Activated naive CD4-positive, alpha-beta T cell treated with anti-CD3 and anti-CD28 coated beads, Interleukin-2, amount 10 ng/mL, durations not matched to agents 7 days and 5 days (primary cell): ENCODE results near the gene KANSL1.
"Not testable (repeated sequence)": the region's sequence is repeated elsewhere in the genome, so short reads cannot be mapped to it uniquely, and the experiment has no call there.

Experiments
- CTCF ChIA-PET: fragments of 350-600 bp; sonication (Branson Sonifier 250); formaldehyde crosslinking; loops from one replicate; lab custom pipeline; 2021; ENCODE audit warnings: antibody characterized with exemption; lab: Charles Lee
- DNase-seq: peaks from one replicate; pipeline ENCODE4 v3.0.0-alpha.2; 2020
- H3K27ac Mint-ChIP-seq: one replicate; pipeline ENCODE4 v1.8.0; 2021; ENCODE audit warnings: mild to moderate bottlenecking, moderate library complexity, mixed read lengths
- H3K27me3 Mint-ChIP-seq: one replicate; pipeline ENCODE4 v1.8.0; 2021; ENCODE audit warnings: mild to moderate bottlenecking, mixed read lengths
- H3K36me3 Mint-ChIP-seq: one replicate; pipeline ENCODE4 v1.8.0; 2021; ENCODE audit warnings: mixed read lengths
- H3K4me1 Mint-ChIP-seq: one replicate; pipeline ENCODE4 v1.8.0; 2021; ENCODE audit warnings: mixed read lengths
- H3K4me3 Mint-ChIP-seq: one replicate; pipeline ENCODE4 v1.8.0; 2021; ENCODE audit warnings: mild to moderate bottlenecking, moderate library complexity, mixed read lengths
- H3K9me3 Mint-ChIP-seq: one replicate; pipeline ENCODE4 v1.8.0; 2021; ENCODE audit warnings: mixed read lengths

Gene KANSL1

DNA sequence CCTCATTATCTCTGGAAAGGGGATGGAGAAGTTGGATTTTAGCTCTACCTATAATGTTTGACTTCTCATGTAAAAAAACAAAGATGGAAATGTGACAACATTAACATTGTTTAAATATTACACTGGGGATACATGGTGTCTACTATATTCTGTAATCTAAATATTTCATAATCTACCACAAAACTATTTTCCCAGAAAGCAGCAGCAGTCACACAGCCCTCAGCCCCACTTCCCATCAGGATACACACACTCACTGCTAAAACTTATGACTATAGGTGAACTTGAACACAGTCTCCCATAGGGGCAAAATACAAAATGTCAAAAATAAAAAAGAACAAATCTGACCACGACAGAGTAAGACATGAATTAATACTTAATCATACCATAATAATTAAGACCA lies 95.7 kb downstream of the KANSL1 start:
- CTCF ChIA-PET, result no interaction called here
- H3K36me3 Mint-ChIP-seq, result peaks cover 21% of the 10 kb centered on the region
- H3K27ac Mint-ChIP-seq, result no peak overlapping the region
- H3K27me3 Mint-ChIP-seq, result no peaks in the 10 kb centered on the region
- no peaks in the 10 kb centered on the region for H3K9me3 Mint-ChIP-seq
- no peak overlapping the region for H3K4me3 Mint-ChIP-seq
- DNase-seq, result no peak
- H3K4me1 Mint-ChIP-seq, result peaks cover 29% of the 10 kb centered on the region

DNA sequence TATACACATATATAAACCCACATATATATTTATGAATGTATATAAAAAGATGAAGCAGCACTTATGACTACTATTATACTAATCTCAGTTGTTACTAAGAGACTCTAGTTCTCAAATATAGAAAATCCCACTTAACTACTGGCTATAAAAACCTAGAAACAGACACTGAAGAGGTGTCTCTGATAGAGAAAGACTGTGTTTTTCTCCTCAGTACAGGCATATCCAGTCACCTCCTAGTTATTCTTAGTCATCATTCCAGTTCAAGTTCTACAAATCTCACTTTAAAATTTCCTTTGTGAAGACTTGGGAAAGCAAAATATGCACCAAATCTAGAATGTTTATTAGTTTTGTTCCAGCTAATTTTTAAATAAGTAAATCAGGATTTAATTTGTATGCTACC lies 100.2 kb downstream of the KANSL1 start:
- peaks cover 36% of the 10 kb centered on the region for H3K36me3 Mint-ChIP-seq
- no peak overlapping the region for H3K4me3 Mint-ChIP-seq
- CTCF ChIA-PET, result no interaction called here
- DNase-seq, result no peak
- H3K27ac Mint-ChIP-seq, result no peak overlapping the region
- H3K9me3 Mint-ChIP-seq, result no peaks in the 10 kb centered on the region
- no peaks in the 10 kb centered on the region for H3K27me3 Mint-ChIP-seq
- H3K4me1 Mint-ChIP-seq, result peaks cover 2% of the 10 kb centered on the region

DNA sequence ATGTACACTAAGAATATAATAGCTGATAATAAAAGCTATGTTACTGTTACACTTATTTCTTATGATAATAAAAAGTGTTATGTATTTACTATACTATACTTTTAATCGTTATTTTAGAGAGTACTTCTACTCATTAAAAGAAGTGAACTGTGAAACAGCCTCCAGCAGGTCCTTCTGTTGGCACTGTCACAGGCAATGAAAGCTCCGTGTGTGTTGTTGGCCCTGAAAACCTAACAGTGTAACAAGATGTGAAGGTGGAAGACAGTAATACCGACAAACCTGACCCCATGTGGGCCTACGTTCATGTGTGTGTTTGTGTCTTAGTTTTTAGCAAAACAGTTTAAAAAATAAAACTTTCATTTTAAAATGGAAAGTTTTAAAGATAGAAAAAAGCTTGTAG lies 102.4 kb downstream of the KANSL1 start:
- Mint-ChIP-seq H3K27ac (no peak overlapping the region), H3K9me3 (no peaks in the 10 kb centered on the region), H3K36me3 (peaks cover 36% of the 10 kb centered on the region), H3K4me3 (no peak overlapping the region), H3K27me3 (no peaks in the 10 kb centered on the region), H3K4me1 (no peaks in the 10 kb centered on the region)
- CTCF ChIA-PET, result interaction anchor here (1.2 kb wide), 2 partner anchors 18 to 33 kb away, joined by 3 to 4 read pairs; no protein-coding TSS in a partner anchor
- no peak for DNase-seq

DNA sequence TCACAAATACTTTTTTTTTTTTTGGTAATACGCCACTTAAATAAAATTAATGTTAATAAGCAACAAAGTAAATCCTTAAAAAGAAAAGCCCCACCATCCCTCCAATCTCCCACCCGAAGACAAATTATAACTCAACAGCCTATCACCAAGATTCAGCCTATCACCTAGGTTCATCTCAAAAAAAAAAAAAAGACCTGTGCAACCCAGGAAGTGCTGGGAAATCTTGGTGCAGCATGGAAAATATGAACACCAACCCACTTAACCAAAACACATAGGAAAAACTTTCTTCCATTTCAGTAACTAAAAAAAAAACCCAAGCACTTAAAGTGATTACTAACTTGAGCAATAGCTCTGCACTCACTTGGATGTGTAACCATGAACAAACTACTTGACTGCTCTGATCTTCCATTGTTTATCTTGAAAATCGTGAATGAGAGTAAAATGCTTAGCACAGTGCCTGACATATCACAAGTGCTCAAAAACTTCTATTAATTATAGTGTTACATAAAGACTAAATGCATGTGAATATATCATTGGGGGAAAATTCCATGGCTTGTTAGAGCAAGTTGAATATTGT lies 103.8 kb downstream of the KANSL1 start:
- CTCF ChIA-PET, result no interaction called here
- no peaks in the 10 kb centered on the region for H3K27me3 Mint-ChIP-seq
- no peak overlapping the region for H3K4me3 Mint-ChIP-seq
- no peaks in the 10 kb centered on the region for H3K9me3 Mint-ChIP-seq
- DNase-seq, result no peak
- no peaks in the 10 kb centered on the region for H3K4me1 Mint-ChIP-seq
- H3K36me3 Mint-ChIP-seq, result peaks cover 34% of the 10 kb centered on the region
- H3K27ac Mint-ChIP-seq, result no peak overlapping the region

DNA sequence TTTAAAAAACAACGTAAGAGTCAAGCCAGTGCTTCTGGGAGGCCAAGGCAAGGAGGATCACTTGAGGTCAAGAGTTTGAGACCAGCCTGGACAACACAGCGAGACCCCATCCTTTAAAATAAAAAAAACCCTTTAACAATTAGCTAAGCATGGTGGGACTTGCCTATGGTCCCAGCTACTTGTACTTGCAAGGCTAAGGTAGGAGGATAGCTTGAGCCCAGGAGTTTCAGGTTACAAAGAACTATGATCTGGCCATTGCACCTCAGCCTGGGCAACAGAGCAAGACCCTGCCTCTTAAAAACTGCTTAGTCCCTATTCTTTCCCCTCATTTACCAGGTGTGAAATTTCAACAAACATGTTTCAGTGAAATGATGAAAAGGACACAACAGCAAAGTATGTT lies 104.6 kb downstream of the KANSL1 start:
- CTCF ChIA-PET, result no interaction called here
- peaks cover 28% of the 10 kb centered on the region for H3K36me3 Mint-ChIP-seq
- H3K27ac Mint-ChIP-seq, result no peak overlapping the region
- no peaks in the 10 kb centered on the region for H3K27me3 Mint-ChIP-seq
- no peak overlapping the region for H3K4me3 Mint-ChIP-seq
- H3K9me3 Mint-ChIP-seq, result no peaks in the 10 kb centered on the region
- H3K4me1 Mint-ChIP-seq, result no peaks in the 10 kb centered on the region
- no peak for DNase-seq

DNA sequence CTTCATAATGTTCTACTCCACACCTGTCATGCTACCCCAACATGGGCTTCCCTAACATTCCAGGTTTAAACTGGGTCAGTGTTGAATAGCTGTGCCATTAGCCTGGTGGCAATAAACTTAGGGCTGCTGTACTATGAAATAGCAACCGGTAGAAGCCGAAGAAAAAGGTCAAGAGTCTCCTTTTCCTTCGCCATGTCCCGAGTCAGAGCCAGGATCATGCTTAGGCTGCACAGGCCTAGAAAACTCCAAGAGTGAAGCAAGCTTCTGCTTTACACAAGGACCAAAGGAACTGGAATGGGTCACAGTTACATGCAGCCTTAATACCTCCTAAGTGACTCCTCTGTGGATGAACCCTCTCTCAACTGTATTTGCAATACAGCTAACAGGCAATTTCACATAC lies 105.4 kb downstream of the KANSL1 start:
- peaks cover 28% of the 10 kb centered on the region for H3K36me3 Mint-ChIP-seq
- not testable (repeated sequence) for H3K4me1 Mint-ChIP-seq, H3K4me3 Mint-ChIP-seq, H3K9me3 Mint-ChIP-seq, H3K27ac Mint-ChIP-seq, H3K27me3 Mint-ChIP-seq, DNase-seq
- CTCF ChIA-PET, result interaction anchor here (0.6 kb wide), 1 partner anchor 809 kb away, joined by 3 read pairs; no protein-coding TSS in a partner anchor

DNA sequence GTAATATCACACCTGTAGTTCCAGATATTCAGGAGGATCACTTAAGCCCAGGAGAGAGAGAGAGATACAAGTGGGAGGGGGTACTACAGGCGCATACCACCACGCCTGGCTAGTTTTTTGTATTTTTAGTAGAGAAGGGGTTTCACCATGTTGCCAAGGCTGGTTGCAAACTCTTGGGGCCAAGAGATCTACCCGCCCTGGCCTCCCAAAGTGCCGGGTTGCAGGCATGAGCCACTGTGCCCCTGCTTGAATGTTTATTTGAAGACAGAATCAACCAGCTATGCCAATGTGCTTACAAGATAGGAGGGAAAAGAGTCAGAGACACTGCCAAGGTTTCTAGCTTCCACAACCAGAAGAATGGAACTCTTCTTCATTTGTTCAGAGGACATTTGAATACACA lies 106.4 kb downstream of the KANSL1 start:
- CTCF ChIA-PET, result no interaction called here
- H3K9me3 Mint-ChIP-seq, result no peaks in the 10 kb centered on the region
- H3K27me3 Mint-ChIP-seq, result no peaks in the 10 kb centered on the region
- no peak overlapping the region for H3K4me3 Mint-ChIP-seq
- DNase-seq, result no peak
- H3K36me3 Mint-ChIP-seq, result peaks cover 25% of the 10 kb centered on the region
- no peak overlapping the region for H3K27ac Mint-ChIP-seq
- peaks cover 9% of the 10 kb centered on the region for H3K4me1 Mint-ChIP-seq

DNA sequence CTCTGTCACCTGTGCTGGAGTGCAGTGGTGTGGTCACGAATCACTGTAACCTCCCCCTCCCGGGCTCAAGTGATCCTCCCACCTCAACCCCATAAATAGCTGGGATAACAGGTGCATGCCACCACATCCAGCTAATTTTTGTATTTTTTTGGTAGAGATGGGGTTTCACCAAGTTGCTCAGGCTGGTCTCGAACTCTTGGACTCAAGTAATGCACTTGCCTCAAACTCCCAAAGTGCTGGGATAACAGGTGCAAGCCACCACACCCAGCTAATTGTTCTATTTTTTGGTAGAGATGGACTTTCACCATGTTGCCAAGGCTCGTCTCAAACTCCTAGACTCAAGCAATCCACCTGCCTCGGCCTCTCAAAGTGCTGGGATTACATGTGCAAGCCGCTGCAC lies 107.7 kb downstream of the KANSL1 start:
- Mint-ChIP-seq H3K4me3 (no peak overlapping the region), H3K27ac (no peak overlapping the region), H3K27me3 (no peaks in the 10 kb centered on the region), H3K4me1 (peaks cover 9% of the 10 kb centered on the region), H3K36me3 (peaks cover 34% of the 10 kb centered on the region), H3K9me3 (no peaks in the 10 kb centered on the region)
- no peak for DNase-seq
- CTCF ChIA-PET, result no interaction called here

DNA sequence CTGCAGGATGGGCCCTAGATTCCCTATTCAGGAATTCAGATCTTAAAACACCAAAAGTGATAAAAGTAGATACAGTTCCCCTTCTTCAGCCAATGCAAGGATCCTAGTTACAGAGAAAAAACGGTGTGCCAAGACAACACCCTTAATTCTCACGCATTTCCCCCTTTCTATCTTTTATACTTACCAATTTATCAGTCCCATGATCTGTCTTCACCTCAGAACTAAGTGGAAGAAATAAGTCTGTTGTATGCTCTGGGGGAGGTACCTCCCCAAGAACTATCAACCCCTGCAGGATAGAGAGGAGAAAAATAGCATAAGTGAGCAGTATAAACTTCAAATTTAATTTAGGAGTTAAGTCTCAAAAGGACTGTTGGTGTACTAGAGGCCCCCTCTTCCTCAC lies 111.0 kb downstream of the KANSL1 start:
- DNase-seq, result no peak
- Mint-ChIP-seq H3K4me3 (no peak overlapping the region), H3K9me3 (no peaks in the 10 kb centered on the region), H3K27ac (peak overlapping the region; percentile 53), H3K36me3 (peaks cover 38% of the 10 kb centered on the region), H3K27me3 (no peaks in the 10 kb centered on the region), H3K4me1 (peaks cover 9% of the 10 kb centered on the region)
- CTCF ChIA-PET, result no interaction called here

DNA sequence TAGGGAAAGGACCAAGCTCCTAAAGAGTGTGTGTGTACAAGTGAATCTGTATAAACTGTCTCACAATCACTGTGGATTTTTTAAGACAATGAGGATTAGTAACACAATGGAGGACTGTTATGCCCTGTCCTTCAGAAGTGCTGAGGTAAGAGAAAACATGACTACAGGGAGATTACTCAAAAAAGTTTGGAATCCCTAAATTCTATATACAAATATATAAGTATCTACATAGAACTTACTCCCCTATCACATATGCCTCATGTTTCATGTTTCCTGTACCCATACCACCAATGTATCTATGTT lies 112.3 kb downstream of the KANSL1 start:
- no peak overlapping the region for H3K4me3 Mint-ChIP-seq
- H3K27me3 Mint-ChIP-seq, result no peaks in the 10 kb centered on the region
- H3K27ac Mint-ChIP-seq, result no peak overlapping the region
- DNase-seq, result no peak
- CTCF ChIA-PET, result no interaction called here
- H3K9me3 Mint-ChIP-seq, result no peaks in the 10 kb centered on the region
- H3K36me3 Mint-ChIP-seq, result peaks cover 43% of the 10 kb centered on the region
- H3K4me1 Mint-ChIP-seq, result peaks cover 9% of the 10 kb centered on the region

DNA sequence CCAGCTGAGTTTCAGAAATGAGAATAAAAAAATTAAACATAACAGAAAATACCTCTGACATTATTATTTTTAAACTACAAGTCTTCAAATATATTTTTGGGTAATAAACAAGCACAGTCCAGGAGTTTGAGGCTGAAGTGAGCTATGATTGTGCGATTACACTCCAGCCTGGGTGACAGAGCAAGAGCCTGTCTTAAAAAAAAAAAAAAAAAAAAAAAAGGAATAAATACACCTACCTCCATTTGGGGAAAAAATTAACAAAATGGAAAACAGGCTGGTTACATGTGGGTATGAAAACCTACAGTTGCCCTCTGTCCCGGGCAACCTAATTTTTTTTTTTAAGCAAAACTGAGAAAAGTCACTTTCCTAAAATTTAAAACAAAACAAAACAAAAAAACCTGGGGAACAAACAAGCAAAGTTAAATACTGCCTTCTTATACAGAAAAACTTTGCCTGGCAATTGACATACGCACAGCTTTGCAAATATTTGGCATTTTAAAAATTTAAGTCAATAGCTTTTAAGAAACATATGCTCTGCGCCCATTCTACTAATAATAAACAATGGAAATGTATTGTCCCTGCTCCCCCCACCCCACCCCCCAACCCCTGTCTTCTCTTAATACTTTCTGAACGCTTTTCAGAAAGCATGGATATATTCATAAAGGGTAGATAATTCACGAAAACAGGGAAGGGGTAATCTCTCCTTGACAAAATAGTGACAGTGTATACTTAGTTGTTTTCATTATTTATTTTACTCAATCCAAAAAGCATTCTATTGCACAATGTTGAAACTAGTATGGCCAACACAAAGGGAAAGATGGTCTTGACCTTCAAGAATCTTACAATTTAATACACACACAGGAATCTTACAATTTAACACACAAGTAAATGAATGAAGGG lies 112.9 kb downstream of the KANSL1 start:
- H3K9me3 Mint-ChIP-seq, result no peaks in the 10 kb centered on the region
- no peak overlapping the region for H3K27ac Mint-ChIP-seq
- peaks cover 48% of the 10 kb centered on the region for H3K36me3 Mint-ChIP-seq
- peaks cover 9% of the 10 kb centered on the region for H3K4me1 Mint-ChIP-seq
- H3K27me3 Mint-ChIP-seq, result no peaks in the 10 kb centered on the region
- CTCF ChIA-PET, result no interaction called here
- no peak overlapping the region for H3K4me3 Mint-ChIP-seq
- DNase-seq, result no peak

DNA sequence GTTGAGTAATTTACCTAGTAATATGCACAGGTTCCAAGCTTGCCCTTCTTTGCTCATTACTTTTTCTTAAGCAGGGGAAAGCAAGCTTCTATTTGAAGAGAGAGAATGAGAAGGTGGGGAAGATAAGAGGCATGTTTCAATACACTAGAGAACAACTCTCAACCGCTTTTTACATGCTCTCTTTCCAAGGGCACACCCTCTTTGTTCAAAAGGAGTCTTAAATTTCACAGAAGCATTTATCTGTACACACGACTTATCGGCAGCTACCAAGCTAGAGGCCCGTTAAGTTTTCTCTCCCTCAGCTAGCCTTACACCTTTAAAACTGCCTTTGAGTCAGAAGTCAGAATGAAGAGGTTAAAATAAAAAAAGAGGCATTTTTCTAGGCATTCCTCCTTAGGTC lies 114.6 kb downstream of the KANSL1 start:
- no peak overlapping the region for H3K4me3 Mint-ChIP-seq
- H3K27ac Mint-ChIP-seq, result no peak overlapping the region
- peaks cover 47% of the 10 kb centered on the region for H3K36me3 Mint-ChIP-seq
- no peaks in the 10 kb centered on the region for H3K27me3 Mint-ChIP-seq
- CTCF ChIA-PET, result no interaction called here
- DNase-seq, result no peak
- H3K4me1 Mint-ChIP-seq, result peaks cover 9% of the 10 kb centered on the region
- no peaks in the 10 kb centered on the region for H3K9me3 Mint-ChIP-seq

DNA sequence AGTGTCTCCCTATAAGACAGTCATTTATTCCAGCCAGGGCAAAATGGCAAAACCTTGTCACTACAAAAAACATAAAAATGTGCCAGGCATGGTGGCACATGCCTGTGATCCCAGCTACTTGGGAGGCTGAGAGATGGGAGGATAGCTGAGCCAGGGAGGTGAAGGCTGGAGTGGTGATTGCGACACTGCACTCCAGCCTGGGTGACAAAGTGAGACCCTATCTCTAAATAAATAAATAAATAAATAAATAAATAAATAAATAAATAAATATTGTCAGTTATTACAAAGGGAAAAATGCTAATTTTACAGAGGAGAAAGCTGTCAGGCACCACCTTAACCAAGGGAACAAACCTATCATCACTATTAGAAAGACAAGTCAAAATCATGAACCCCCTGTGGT lies 118.7 kb downstream of the KANSL1 start:
- Mint-ChIP-seq H3K4me1 (no peaks in the 10 kb centered on the region), H3K4me3 (no peak overlapping the region), H3K27ac (no peak overlapping the region), H3K9me3 (no peaks in the 10 kb centered on the region), H3K27me3 (no peaks in the 10 kb centered on the region), H3K36me3 (peaks cover 33% of the 10 kb centered on the region)
- CTCF ChIA-PET, result no interaction called here
- DNase-seq, result no peak

DNA sequence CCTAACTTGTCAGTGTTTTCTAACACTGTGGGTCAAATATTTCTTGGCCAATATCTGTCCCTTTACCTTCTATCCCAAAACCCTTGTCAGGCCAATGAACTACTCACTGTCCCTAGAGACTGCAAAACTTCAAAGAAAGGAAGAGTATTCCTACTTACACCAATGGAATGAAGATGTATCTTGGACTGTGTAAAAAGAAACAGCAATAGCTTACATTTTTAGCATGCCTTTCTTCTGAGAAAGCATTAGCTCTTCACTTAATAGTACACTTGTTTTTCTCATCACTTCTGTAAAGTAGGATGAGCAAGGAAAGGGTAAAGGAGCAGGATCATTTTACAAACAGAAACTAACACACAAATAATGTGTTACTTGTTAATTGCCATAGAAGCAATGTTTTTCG lies 120.2 kb downstream of the KANSL1 start:
- CTCF ChIA-PET, result interaction anchor here (1.5 kb wide), 1 partner anchor 18 kb away, joined by 3 read pairs; no protein-coding TSS in a partner anchor

DNA sequence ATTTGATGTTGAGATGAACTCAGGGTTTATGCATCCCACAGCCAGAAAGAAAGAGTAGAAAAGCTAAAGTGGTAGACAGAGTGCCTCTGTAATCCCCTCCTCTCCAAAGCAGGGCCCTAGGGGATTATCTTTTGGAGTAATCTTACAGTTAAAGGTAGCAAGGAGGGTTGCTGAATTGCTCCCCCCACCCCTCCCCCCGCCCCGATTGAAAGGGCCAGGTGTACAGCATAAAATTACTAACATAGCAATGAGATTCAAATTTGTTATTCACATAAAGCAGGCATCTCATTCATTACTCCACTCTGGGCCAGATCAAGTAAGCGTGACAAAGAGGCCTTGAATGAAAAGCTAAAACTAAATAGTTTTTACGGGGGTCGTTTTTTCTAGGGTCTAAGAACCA lies 121.4 kb downstream of the KANSL1 start:
- H3K36me3 Mint-ChIP-seq, result peaks cover 16% of the 10 kb centered on the region
- H3K9me3 Mint-ChIP-seq, result no peaks in the 10 kb centered on the region
- H3K4me1 Mint-ChIP-seq, result no peaks in the 10 kb centered on the region
- CTCF ChIA-PET, result no interaction called here
- no peaks in the 10 kb centered on the region for H3K27me3 Mint-ChIP-seq
- no peak for DNase-seq
- no peak overlapping the region for H3K4me3 Mint-ChIP-seq
- H3K27ac Mint-ChIP-seq, result no peak overlapping the region

More for the DNA sequence above, 120.2 kb downstream of the KANSL1 start:
- H3K4me1 Mint-ChIP-seq, result no peaks in the 10 kb centered on the region
- no peaks in the 10 kb centered on the region for H3K9me3 Mint-ChIP-seq
- H3K36me3 Mint-ChIP-seq, result peaks cover 21% of the 10 kb centered on the region
- no peak overlapping the region for H3K27ac Mint-ChIP-seq
- no peaks in the 10 kb centered on the region for H3K27me3 Mint-ChIP-seq
- DNase-seq, result no peak
- no peak overlapping the region for H3K4me3 Mint-ChIP-seq
